ENCODE data around the gene PLEKHA6. TPM values are rescaled to one million over a fixed set of nuclear protein-coding genes. Genes with fewer than 3 reads are reported as not detected.

Gene PLEKHA6
- total and polyA plus RNA-seq, 2 of the 8 experiments (the other 6 are each of a cell fraction or from before 2014, with no cell fraction given), result 4.8 to 20.2 TPM

GRCh38 chr1:204278251-204278650 is 81.5 kb downstream of the PLEKHA6 start:
- Histone ChIP-seq H3K27ac (ENCODE audit: low read depth, low read length) (no peak overlapping the region), H2BK12ac (ENCODE audit: low read depth, low read length) (no peak overlapping the region), H2AK5ac (ENCODE audit: low read depth, low read length) (no peak overlapping the region), H2BK20ac (ENCODE audit: low read length) (no peak overlapping the region), H2BK120ac (replicated peaks; ENCODE audit: low read depth, low read length) (no peak overlapping the region), H4K91ac (replicated peaks; ENCODE audit: insufficient read length, low read length) (no peak overlapping the region), H3K56ac (replicated peaks; ENCODE audit: insufficient read length, low read depth, low read length) (no peak overlapping the region), H2BK5ac (ENCODE audit: low read depth, low read length) (no peak overlapping the region), H3K23ac (ENCODE audit: insufficient read length) (no peak overlapping the region), H3K4me1 (replicated peaks in 1 of 4; ENCODE audit: control insufficient read depth in 3 of 4, insufficient read depth in 4 of 4, low read length in 3 of 4) (peaks cover 0 to 7% (median 2%) of the 10 kb centered on the region in 4 experiments; a peak in 6 of 7 replicates), H3K79me1 (ENCODE audit: low read depth, low read length) (no peaks in the 10 kb centered on the region), H3K79me2 (ENCODE audit: control insufficient read depth in 1 of 2, insufficient read depth in 2 of 2, low read length in 2 of 2) (no peaks in the 10 kb centered on the region), H4K20me1 (replicated peaks in 1 of 2; ENCODE audit: control insufficient read depth in 1 of 2, insufficient read depth in 2 of 2, low read length in 2 of 2) (peaks cover 0 to 3% of the 10 kb centered on the region in 2 experiments), H3K9ac (replicated peaks in 1 of 4; ENCODE audit: extremely low read depth in 1 of 4, low read depth in 3 of 4, low read length in 3 of 4) (no peak overlapping the region), H3K18ac (ENCODE audit: extremely low read depth, low read length) (no peak overlapping the region), H3K14ac (ENCODE audit: insufficient read length) (no peak overlapping the region), H3K4me2 (ENCODE audit: insufficient read depth in 1 of 2, low read depth in 2 of 2, low read length in 2 of 2) (no peak overlapping the region), H4K5ac (ENCODE audit: insufficient read length, low read depth, low read length) (no peak overlapping the region), H2AFZ (ENCODE audit: low read length) (no peak overlapping the region), H3K9me3 (ENCODE audit: insufficient read depth in 2 of 2, low read depth in 1 of 2, low read length in 1 of 2) (no peaks in the 10 kb centered on the region), H2BK15ac (ENCODE audit: low read length) (no peak overlapping the region), H3K36me3 (ENCODE audit: control insufficient read depth in 2 of 4, insufficient read depth in 4 of 4, low read length in 3 of 4) (no peaks in the 10 kb centered on the region), H3K27me3 (replicated peaks in 1 of 4; ENCODE audit: control insufficient read depth in 3 of 4, extremely low read depth in 1 of 4, insufficient read depth in 3 of 4, low read length in 3 of 4) (no peaks in the 10 kb centered on the region), H3K4ac (replicated peaks; ENCODE audit: insufficient read length, low read depth, low read length) (no peak overlapping the region), H3K4me3 (ENCODE audit: extremely low read depth in 1 of 4, insufficient read depth in 2 of 4, low read depth in 3 of 4, low read length in 4 of 4) (no peak overlapping the region), H3K23me2 (ENCODE audit: low read depth, low read length) (no peaks in the 10 kb centered on the region), H4K8ac (ENCODE audit: extremely low read depth, insufficient read depth, low read length) (no peak overlapping the region)
- WGBS, 2 experiments (ENCODE audit: extremely low coverage in 1 of 2, insufficient coverage in 1 of 2, insufficient read length in 1 of 2, insufficient replicate concordance in 2 of 2, low coverage in 1 of 2, low lambda C conversion rate in 2 of 2, missing lambda C conversion rate in 1 of 2), result 91% methylated on average over 4 of the region's 4 CpGs; no CpG with 5 or more reads in 1 of the 2 experiments
- ChIA-PET POLR2A (ENCODE audit: partially characterized antibody) (no interaction called here), CTCF (ENCODE audit: partially characterized antibody) (interaction anchor here (0.8 to 26.5 kb wide), 7 partner anchors 14 to 116 kb away, joined by 3 to 335 read pairs (median 4); partner anchors contain the start of genes GOLT1A and PLEKHA6)
- DNase-seq (ENCODE audit: low read depth in 1 of 2, low spot score in 2 of 2) (no peak), FAIRE-seq (no peak)
- TF ChIP-seq EP300 (IDR thresholded peaks at IDR 0.05; ENCODE audit: borderline replicate concordance in 1 of 2, low read depth in 2 of 2, low read length in 2 of 2), result no peak
- TF ChIP-seq SP1 (IDR thresholded peaks at IDR 0.05; ENCODE audit: low read depth, low read length), result no peak
- TF ChIP-seq CBX5 (IDR thresholded peaks at IDR 0.05; ENCODE audit: low read depth, low read length), result no peak
- TF ChIP-seq KDM5A (IDR thresholded peaks at IDR 0.05; ENCODE audit: low read length), result no peak
- TF ChIP-seq CTBP2 (IDR thresholded peaks at IDR 0.05; ENCODE audit: borderline replicate concordance, insufficient read depth, insufficient read length, low read length), result no peak
- no peak for TF ChIP-seq CREB1 (IDR thresholded peaks at IDR 0.05)
- TF ChIP-seq RBBP5 (IDR thresholded peaks at IDR 0.05; ENCODE audit: borderline replicate concordance, low read depth, low read length), result no peak
- TF ChIP-seq NANOG (IDR thresholded peaks at IDR 0.05; ENCODE audit: insufficient read depth, low read depth, low read length, poor library complexity, severe bottlenecking), result no peak
